Measurements from ENCODE around the gene LENG9. TPM values are rescaled to one million over a fixed set of nuclear protein-coding genes. Genes with fewer than 3 reads are reported as not detected.

Gene LENG9
- 10.2 and 11.6 TPM in 2 replicates for total RNA-seq

GRCh38 chr19:54463531-54464043, at the start of gene LENG9:
TSS of gene LENG9 (minus strand) at chr19:54463778. CDS start at chr19:54463526, 252 bp downstream.

DNA sequence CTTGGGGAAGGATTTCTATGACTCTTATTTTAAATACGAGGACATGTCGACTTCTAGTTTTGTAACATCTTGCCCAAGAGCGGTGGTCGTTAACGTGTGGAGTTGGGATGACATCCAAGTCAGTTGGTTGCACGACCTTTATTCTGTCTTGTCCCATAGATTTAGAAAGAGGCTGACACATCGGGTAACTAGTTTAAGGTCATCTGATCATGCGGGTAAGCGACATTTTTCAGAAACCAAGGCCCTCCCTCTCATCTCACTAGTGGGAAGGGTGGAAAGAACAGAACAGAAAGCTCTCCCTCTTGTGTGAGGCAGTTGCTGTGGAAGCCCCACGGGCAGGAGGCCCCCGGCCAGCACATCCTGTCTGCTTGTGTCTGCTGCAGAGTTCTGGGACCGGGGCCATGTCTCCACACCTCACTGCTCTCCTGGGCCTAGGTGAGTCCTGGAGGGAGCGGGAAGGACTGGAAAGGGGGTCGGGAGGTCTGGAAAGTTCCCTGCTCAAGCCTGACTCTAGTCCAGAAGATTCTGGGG, 39.0 kb upstream of the LENG9 start, which contains the start of gene LAIR2:
Gene LAIR2, plus strand, starts transcription at position 314 of the 531 bp plus-strand sequence. Its CDS starts 88 bp downstream, at position 402.

DNA sequence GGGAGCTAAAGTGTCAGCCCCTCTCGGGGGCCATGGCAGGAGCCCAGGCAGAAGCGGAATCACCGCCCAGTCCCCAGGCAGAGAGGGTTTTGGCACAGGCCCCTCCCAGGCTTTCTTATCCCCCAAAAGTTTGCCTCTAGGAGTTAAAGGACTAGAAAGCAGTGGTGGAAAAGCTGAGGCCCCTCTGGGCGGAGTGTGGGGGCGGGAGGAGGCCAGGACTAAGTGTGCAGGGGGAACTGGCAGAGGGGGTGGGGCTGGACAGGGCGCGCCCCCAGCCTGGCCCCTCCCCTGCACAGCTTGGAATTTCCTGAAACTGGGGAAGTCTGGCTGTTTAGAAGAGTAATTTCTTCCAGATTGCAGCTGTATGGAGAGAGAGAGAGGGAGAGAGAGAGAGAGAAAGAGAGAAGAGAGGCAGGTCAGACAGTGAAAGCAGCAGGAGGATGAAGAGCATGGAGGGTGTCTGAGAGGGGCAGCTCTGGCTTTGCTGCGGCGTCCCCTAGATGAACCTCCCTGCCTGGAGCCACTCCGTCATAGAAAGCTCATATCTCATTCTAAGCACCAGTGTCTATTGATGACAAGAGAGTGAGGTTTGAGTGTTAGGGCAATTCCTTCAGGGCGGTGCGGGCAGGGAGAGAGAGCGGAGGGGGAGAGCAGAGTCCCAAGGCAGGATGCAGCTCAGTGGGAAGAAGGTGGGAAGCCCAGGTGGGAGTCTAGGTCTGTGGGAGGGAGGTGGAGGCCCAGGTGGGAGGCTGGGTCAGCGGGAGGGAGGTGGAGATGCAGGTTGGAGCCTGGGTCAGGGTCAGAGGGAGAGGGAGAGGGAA, 9.7 kb upstream of the LENG9 start, which contains the start of gene CDC42EP5:
Gene CDC42EP5, minus strand, starts transcription at position 226 of the 821 bp plus-strand sequence. CDS start 7,749 bp downstream, outside the sequence.

GRCh38 chr19:54448774-54449700, 14.5 kb downstream of the LENG9 start, which contains the start of gene LENG8:
TSS of gene LENG8 (plus strand) at chr19:54449199. CDS start at chr19:54451345, 2,146 bp downstream.

DNA sequence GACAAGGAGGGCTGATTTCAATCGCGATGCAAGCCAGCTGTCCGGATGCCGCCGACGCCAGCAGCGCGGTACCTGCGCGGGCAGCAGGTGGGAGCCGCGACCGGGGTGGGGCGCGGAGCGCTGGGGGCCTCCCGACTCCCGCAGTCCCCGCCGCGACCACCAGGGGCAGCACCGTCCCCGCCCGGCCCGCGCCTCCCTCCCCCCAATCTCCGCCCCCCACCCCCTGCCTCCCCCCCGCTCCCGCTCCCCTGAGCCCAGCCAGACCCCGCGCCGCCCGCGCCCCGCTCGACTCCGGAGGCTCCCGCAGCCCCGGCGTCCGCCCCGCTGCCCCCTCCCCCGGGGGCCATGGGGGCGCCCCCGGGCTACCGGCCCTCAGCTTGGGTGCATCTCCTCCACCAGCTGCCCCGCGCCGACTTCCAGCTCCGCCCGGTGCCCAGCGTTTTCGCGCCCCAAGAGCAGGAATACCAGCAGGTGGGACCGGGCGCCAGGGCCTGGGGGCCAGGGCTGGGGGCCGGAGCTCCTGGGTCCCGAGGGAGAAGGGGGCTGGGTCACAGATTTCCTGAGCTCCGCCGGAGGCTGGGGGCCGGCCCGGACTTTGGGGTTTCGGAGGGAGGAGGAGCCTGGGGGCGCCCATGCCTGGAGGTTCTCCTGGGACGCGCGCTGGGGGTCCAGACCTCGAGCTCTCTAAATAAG, 48.2 kb downstream of the LENG9 start, which contains the start of gene TTYH1:
Gene TTYH1, plus strand, starts transcription at position 257 of the 693 bp plus-strand sequence. Its CDS starts 89 bp downstream, at position 346.

Other genes with a start within 250 kb of the LENG9 start
- gene LILRB3, start 240.8 kb downstream of the LENG9 start, total RNA-seq, result not detected in 2 replicates
- not detected in 2 replicates for gene LILRA6, start 221.0 kb downstream of the LENG9 start, total RNA-seq
- gene LILRB5, start 206.5 kb downstream of the LENG9 start, total RNA-seq, result not detected in 2 replicates
- not detected in 2 replicates for gene LILRB2, start 182.7 kb downstream of the LENG9 start, total RNA-seq
- gene LILRA5, start 150.6 kb downstream of the LENG9 start, total RNA-seq, result not detected in 2 replicates
- gene LILRA4, start 124.6 kb downstream of the LENG9 start, total RNA-seq, result not detected in 2 replicates
- gene LAIR1, start 98.8 kb downstream of the LENG9 start, total RNA-seq, result not detected in 2 replicates
- 0.23 TPM in 1 of 2 replicates, not detected in the other for gene TTYH1, start 48.3 kb downstream of the LENG9 start, total RNA-seq
- gene LENG8, start 14.6 kb downstream of the LENG9 start, total RNA-seq, result 32.9 and 46.9 TPM in 2 replicates
- gene CDC42EP5, start 9.5 kb upstream of the LENG9 start, total RNA-seq, result 89.0 and 101 TPM in 2 replicates
- gene LAIR2, start 39.1 kb upstream of the LENG9 start, total RNA-seq, result not detected in 2 replicates
- not detected in 2 replicates for gene LILRA2, start 110.0 kb upstream of the LENG9 start, total RNA-seq
- gene LILRA1, start 129.9 kb upstream of the LENG9 start, total RNA-seq, result not detected in 2 replicates
- not detected in 2 replicates for gene LILRB1, start 166.7 kb upstream of the LENG9 start, total RNA-seq
- gene LILRB4, start 199.2 kb upstream of the LENG9 start, total RNA-seq, result not detected in 2 replicates

Data from pericardium fibroblast (primary cell).